Measurements from ENCODE around the gene HTR1D.

The HTR1D gene

DNA sequence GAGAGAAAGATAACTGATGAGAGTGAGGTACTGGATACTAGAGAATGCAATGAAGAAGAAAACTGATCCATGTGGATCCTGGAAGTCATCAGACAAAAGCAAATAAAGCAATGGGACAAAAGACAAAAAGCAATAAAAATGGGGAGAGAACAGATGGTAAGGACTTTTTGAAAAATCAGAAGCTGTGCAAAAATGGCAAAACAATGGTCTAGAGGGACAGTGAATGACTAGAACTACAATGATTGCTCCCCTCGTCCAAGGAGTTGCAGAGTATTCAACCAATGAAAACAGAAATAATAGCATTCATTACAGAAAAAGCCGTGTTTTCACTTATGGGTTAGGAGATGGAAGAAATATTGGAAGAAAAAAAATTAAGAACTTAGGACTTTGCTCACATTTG, 67.2 kb downstream of the HTR1D start:
- no peak for DNase-seq (ENCODE audit: low read depth)

DNA sequence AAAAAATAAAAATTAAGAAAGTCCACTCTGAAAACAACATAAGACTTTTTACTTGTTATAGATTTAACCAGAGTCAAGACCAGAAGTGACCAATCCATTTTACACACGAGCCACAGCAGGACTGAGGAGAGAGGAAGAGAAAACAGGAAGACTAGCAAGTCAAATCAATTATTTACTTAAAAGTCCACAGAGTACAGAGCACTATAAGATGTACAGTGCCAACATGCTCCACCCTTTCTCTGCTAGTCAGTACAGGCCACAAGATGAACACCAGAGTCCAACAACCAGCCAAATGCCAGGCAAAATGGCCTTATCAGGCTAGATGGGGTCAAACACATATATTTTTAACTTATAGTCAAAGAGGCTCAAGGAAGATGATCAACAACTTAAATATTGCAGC, 68.2 kb downstream of the HTR1D start:
- no peak for DNase-seq (ENCODE audit: low read depth)

GRCh38 chr1:23148084-23148483, 69.2 kb downstream of the HTR1D start:
- DNase-seq (ENCODE audit: low read depth) = no peak
